Osteoblast (primary cell): Measurements from ENCODE around the gene ADGRV1. TPM values are rescaled to one million over a fixed set of nuclear protein-coding genes. Genes with fewer than 3 reads are reported as not detected.

Experiments used
- DNase-seq: peaks from one replicate; pipeline ENCODE4 v3.0.0; 2011; ENCODE audit warnings: low spot score, mixed read lengths; ENCODE audit not compliant: insufficient read length; ENCODE audit errors: missing footprints
- H2AFZ ChIP-seq: 2 replicates; pipeline ENCODE4 v1.6.0; 2011; ENCODE audit warnings: mild to moderate bottlenecking, low read length
- H3K27ac ChIP-seq: 2 replicates; pipeline ENCODE4 v1.5.1; 2011; ENCODE audit warnings: mild to moderate bottlenecking, low read depth, low read length, moderate library complexity
- H3K27me3 ChIP-seq: 2 replicates; pipeline ENCODE4 v1.6.0; 2012; ENCODE audit warnings: mild to moderate bottlenecking, control low read depth, inconsistent platforms, low read length, moderate library complexity; ENCODE audit not compliant: insufficient read depth
- H3K36me3 ChIP-seq: 2 replicates; pipeline ENCODE4 v1.5.1; 2011; ENCODE audit warnings: mild to moderate bottlenecking, low read length, control low read depth, moderate library complexity; ENCODE audit not compliant: insufficient read depth
- H3K4me1 ChIP-seq: 2 replicates; pipeline ENCODE4 v1.5.1; 2011; ENCODE audit warnings: mild to moderate bottlenecking, low read length, control low read depth, moderate library complexity; ENCODE audit not compliant: insufficient read depth
- H3K4me2 ChIP-seq: 2 replicates; pipeline ENCODE4 v1.6.0; 2011; ENCODE audit warnings: mild to moderate bottlenecking, low read length; ENCODE audit not compliant: insufficient read depth
- H3K4me3 ChIP-seq: fragments of 200-600 bp; sonication (generic); 3 replicates; pipeline ENCODE4 v1.5.1; 2012; ENCODE audit warnings: mild to moderate bottlenecking, low read length, inconsistent platforms; ENCODE audit not compliant: insufficient read depth
- H3K79me2 ChIP-seq: 2 replicates; pipeline ENCODE4 v1.6.0; 2012; ENCODE audit warnings: mild to moderate bottlenecking, low read length, control low read depth, inconsistent platforms; ENCODE audit not compliant: insufficient read depth
- H3K9me3 ChIP-seq: 2 replicates; pipeline ENCODE4 v1.5.1; 2011; ENCODE audit warnings: low read depth, low read length, control low read depth
- H4K20me1 ChIP-seq: 2 replicates; pipeline ENCODE4 v1.6.0; 2012; ENCODE audit warnings: mild to moderate bottlenecking, low read length, control low read depth; ENCODE audit not compliant: insufficient read depth
- CTCF ChIP-seq: IDR thresholded peaks from 2 replicates; pipeline ENCODE4 v1.5.1; 2011; ENCODE audit warnings: mild to moderate bottlenecking, low read depth, low read length, moderate library complexity; ENCODE audit errors: extremely low read depth
- total RNA-seq: library from RNA; depleted of rRNA; stranded (reverse); fragments of >200 nt; gene quantifications from 2 replicates; pipeline ENCODE4 v1.2.3, GENCODE V29; 2012

Gene ADGRV1
- total RNA-seq, 1 donor: under 0.01 TPM

- no peak overlapping the region for H3K4me3 ChIP-seq
- H3K27me3 ChIP-seq: no peaks in the 10 kb centered on the region
- no peak overlapping the region for H3K27ac ChIP-seq
- H3K36me3 ChIP-seq: no peaks in the 10 kb centered on the region
- DNase-seq: no peak
- no peak overlapping the region for H2AFZ ChIP-seq
- no peak for TF ChIP-seq CTCF
- H3K79me2 ChIP-seq: no peaks in the 10 kb centered on the region
- H4K20me1 ChIP-seq: no peaks in the 10 kb centered on the region
- H3K4me2 ChIP-seq: no peak overlapping the region
- no peaks in the 10 kb centered on the region for H3K4me1 ChIP-seq
- H3K9me3 ChIP-seq: no peaks in the 10 kb centered on the region
Measured at GRCh38 chr5:90930062-90930461, 371.5 kb downstream of the ADGRV1 start.

DNA sequence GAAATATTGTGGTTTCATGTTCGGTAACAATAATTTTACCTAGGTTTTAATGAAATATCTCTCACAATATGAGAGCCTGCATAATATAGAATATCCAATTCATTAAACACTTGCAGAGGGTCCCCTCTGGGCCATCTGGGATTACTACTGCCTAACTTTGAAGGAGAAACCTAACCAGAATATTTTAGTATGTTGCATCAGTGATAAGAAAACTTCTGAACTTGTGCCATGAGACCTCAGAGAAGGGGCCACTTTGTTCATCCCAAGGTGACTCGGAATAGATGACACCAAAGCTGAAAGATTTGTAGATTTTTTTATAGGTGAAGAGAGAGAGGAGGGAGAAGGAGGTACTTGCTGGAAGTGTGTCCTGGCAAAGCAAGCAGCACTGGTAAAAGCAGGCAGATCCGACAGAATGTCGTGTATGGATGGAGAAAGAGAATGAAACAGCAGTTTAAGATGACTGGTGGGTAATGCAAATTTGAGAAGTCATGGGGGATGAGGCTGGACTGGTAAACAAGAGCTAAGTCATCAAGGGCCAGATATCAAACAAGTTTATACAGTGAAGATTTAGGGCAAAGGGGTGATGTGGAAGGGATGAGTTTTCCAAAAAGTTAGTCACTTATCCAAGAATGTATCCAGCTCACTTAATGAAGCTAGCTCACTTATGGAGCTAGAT lies 372.3 kb downstream of the ADGRV1 start:
- H3K4me1 ChIP-seq: no peaks in the 10 kb centered on the region
- no peaks in the 10 kb centered on the region for H3K36me3 ChIP-seq
- no peaks in the 10 kb centered on the region for H4K20me1 ChIP-seq
- peak overlapping the region; percentile 17 for H2AFZ ChIP-seq
- no peak for TF ChIP-seq CTCF
- no peaks in the 10 kb centered on the region for H3K9me3 ChIP-seq
- H3K79me2 ChIP-seq: no peaks in the 10 kb centered on the region
- no peak overlapping the region for H3K4me3 ChIP-seq
- no peak for DNase-seq
- H3K27me3 ChIP-seq: no peaks in the 10 kb centered on the region
- no peak overlapping the region for H3K4me2 ChIP-seq
- H3K27ac ChIP-seq: no peak overlapping the region

DNA sequence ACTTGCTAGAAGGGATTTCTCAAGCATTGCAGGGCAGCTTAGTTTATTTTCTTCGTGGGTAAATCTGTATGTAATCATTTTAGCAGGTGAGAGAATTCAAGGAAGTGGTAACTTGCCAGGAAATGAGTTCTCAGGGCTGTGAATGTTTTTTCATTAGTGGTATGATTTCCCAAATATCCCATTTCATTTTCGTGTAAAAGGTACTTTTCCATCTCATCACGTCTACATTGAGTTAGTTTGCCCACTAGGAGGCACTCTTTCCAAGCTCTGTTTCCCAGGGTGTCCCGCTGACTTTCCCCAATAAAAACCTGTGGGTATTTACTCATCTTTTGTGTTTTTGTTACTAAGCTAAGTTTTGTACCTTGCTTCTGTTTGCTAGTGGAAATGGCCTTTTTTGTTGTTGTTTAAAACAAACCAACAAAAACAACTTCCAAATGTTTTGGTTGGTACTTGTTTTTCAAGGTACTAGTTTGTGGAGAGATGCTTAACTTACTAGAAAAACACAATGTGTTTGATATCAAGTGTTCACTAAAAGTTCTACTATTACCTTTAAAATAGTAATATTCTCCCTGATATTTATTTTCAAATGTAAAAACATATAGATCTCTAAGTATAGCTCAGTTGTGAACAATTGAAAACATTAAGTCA lies 373.6 kb downstream of the ADGRV1 start:
- no peaks in the 10 kb centered on the region for H3K9me3 ChIP-seq
- no peaks in the 10 kb centered on the region for H4K20me1 ChIP-seq
- H3K4me1 ChIP-seq: no peaks in the 10 kb centered on the region
- H3K27me3 ChIP-seq: no peaks in the 10 kb centered on the region
- TF ChIP-seq CTCF: peak; percentile 90
- H3K27ac ChIP-seq: no peak overlapping the region
- H2AFZ ChIP-seq: no peak overlapping the region
- H3K4me3 ChIP-seq: no peak overlapping the region
- peak; percentile 92 for DNase-seq
- no peaks in the 10 kb centered on the region for H3K36me3 ChIP-seq
- H3K79me2 ChIP-seq: no peaks in the 10 kb centered on the region
- no peak overlapping the region for H3K4me2 ChIP-seq

- Histone ChIP-seq H3K4me2 (no peak overlapping the region), H3K4me3 (no peak overlapping the region), H3K4me1 (no peaks in the 10 kb centered on the region), H3K27me3 (no peaks in the 10 kb centered on the region), H4K20me1 (no peaks in the 10 kb centered on the region), H3K27ac (no peak overlapping the region), H2AFZ (no peak overlapping the region), H3K9me3 (no peaks in the 10 kb centered on the region), H3K36me3 (no peaks in the 10 kb centered on the region), H3K79me2 (no peaks in the 10 kb centered on the region)
- no peak for DNase-seq
- TF ChIP-seq CTCF: no peak
Measured at GRCh38 chr5:90933298-90933697, 374.7 kb downstream of the ADGRV1 start.
